ENCODE measurements around the gene TMEM100.

The TMEM100 gene

GRCh38 chr17:55763856-55764255, 41.2 kb upstream of the TMEM100 start:
- DNase-seq (ENCODE audit: extremely low read depth, low read depth): no peak

GRCh38 chr17:55762086-55762858, 39.6 kb upstream of the TMEM100 start:
- TF ChIP-seq, protein P1, sequence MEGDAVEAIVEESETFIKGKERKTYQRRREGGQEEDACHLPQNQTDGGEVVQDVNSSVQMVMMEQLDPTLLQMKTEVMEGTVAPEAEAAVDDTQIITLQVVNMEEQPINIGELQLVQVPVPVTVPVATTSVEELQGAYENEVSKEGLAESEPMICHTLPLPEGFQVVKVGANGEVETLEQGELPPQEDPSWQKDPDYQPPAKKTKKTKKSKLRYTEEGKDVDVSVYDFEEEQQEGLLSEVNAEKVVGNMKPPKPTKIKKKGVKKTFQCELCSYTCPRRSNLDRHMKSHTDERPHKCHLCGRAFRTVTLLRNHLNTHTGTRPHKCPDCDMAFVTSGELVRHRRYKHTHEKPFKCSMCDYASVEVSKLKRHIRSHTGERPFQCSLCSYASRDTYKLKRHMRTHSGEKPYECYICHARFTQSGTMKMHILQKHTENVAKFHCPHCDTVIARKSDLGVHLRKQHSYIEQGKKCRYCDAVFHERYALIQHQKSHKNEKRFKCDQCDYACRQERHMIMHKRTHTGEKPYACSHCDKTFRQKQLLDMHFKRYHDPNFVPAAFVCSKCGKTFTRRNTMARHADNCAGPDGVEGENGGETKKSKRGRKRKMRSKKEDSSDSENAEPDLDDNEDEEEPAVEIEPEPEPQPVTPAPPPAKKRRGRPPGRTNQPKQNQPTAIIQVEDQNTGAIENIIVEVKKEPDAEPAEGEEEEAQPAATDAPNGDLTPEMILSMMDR (IDR thresholded peaks at IDR 0.05; ENCODE audit: low read depth, low read length): no peak
- DNase-seq (ENCODE audit: extremely low read depth, low read depth): no peak

More at GRCh38 chr17:55763856-55764255, 41.2 kb upstream of the TMEM100 start:
- TF ChIP-seq, protein P1 (IDR thresholded peaks at IDR 0.05; ENCODE audit: low read depth, low read length): no peak

- no peak for DNase-seq (ENCODE audit: extremely low read depth, low read depth)
Measured at GRCh38 chr17:55760643-55761355, 38.1 kb upstream of the TMEM100 start.

GRCh38 chr17:55758171-55758570, 35.5 kb upstream of the TMEM100 start:
- DNase-seq (ENCODE audit: extremely low read depth, low read depth): no peak
- TF ChIP-seq, protein P1 (IDR thresholded peaks at IDR 0.05; ENCODE audit: low read depth, low read length): no peak

More at GRCh38 chr17:55760643-55761355, 38.1 kb upstream of the TMEM100 start:
- TF ChIP-seq, protein P1 (IDR thresholded peaks at IDR 0.05; ENCODE audit: low read depth, low read length): no peak

DNA sequence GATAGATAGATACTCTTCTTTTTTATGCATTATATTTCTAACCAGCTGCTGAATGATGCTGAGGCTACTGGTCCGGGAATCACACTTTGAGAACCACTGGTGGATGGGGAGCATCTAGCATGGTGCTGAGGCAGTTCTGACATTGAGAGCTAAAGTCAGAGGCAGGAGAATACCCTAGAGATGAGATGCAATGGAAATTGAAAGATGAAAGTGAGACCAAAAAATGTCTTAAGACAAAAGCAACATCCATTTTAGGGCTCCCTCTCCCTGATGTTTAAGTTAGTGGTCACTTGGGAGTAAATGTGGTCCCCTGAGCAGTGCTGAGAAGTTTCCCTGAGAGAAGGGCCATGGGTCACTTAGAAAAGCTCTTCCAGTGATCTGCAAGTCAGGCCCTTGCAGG, 35.0 kb upstream of the TMEM100 start:
- TF ChIP-seq, protein P1 (IDR thresholded peaks at IDR 0.05; ENCODE audit: low read depth, low read length): no peak
- DNase-seq (ENCODE audit: extremely low read depth, low read depth): no peak

GRCh38 chr17:55756689-55757088, 34.0 kb upstream of the TMEM100 start:
- TF ChIP-seq, protein P1 (IDR thresholded peaks at IDR 0.05; ENCODE audit: low read depth, low read length): no peak
- DNase-seq (ENCODE audit: extremely low read depth, low read depth): no peak

DNA sequence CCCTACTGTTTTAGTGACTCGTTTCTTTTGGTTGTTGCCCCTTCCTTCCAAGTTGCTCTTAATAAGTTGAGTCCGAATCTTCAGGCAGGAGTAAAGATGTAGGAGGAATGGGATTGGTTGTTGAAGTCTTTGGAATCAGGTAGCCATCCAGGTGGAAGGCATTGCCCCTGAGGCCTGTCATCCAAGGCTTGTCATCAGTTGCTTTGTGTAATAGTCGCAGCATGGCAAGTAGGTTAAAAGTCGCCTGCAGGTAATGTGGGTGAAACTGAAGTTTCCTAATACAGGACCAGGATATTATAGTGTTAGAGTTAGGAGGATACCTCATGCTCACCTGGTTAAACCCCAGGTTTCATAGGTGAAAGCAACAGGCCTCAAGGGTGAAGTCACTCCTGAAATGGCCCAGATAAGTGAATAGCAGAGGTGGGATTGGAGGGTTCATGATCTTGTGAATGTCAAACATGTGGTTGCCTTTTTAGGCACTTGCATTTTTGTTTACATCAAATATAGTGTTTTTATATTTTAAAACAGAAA, 29.1 kb upstream of the TMEM100 start:
- no peak for DNase-seq (ENCODE audit: extremely low read depth, low read depth)

More for the DNA sequence above, 29.1 kb upstream of the TMEM100 start:
- TF ChIP-seq, protein P1 (IDR thresholded peaks at IDR 0.05; ENCODE audit: low read depth, low read length): no peak
